Measurements from ENCODE around the gene MRPL23.

- no peak for TF ChIP-seq CTCF (IDR thresholded peaks at IDR 0.05; ENCODE audit: extremely low read depth in 1 of 2, insufficient read depth in 1 of 2, low read depth in 1 of 2, low read length in 2 of 2)
- TF ChIP-seq POLR2A (IDR thresholded peaks at IDR 0.05; ENCODE audit: low read depth, low read length), result no peak
- no peak for TF ChIP-seq EZH2 (IDR thresholded peaks at IDR 0.05; ENCODE audit: borderline replicate concordance, low read depth, low read length, severe bottlenecking)
Observed at GRCh38 chr11:1942558-1943260, 4.4 kb upstream of the MRPL23 start.
